Panc1 (cell line): Measurements from ENCODE around the gene CGNL1. TPM values are rescaled to one million over a fixed set of nuclear protein-coding genes. Genes with fewer than 3 reads are reported as not detected.

Experiments used
- ATAC-seq: fragments of 200-7000 bp; cut with Tn5 transposase; 2 replicates; pipeline ENCODE4 v1.9.1; 2020; ENCODE audit warnings: mild to moderate bottlenecking, moderate library complexity
- BruUV-seq: library from RNA; stranded (reverse); fragments of 400-500 nt; replicated peaks from 2 replicates; lab custom pipeline; 2021; lab: Mats Ljungman, UMichigan
- CTCF ChIA-PET: fragments of 300-600 bp; sonication (Branson Sonifier 250); formaldehyde crosslinking; loops from one replicate; lab custom pipeline; 2022; ENCODE audit warnings: antibody characterized with exemption; lab: Charles Lee
- POLR2A ChIA-PET: fragments of 300-600 bp; sonication (Branson Sonifier 250); formaldehyde crosslinking; loops from one replicate; lab custom pipeline; 2022; ENCODE audit warnings: antibody characterized with exemption; lab: Charles Lee
- DNase-seq: peaks from one replicate; pipeline ENCODE4 v3.0.0-alpha.2; 2010; ENCODE audit warnings: low read depth, low spot score
- H3K27ac ChIP-seq: 2 replicates; pipeline ENCODE4 v1.5.1; 2011; ENCODE audit warnings: mild to moderate bottlenecking, low read length, inconsistent platforms
- H3K27me3 ChIP-seq: fragments of 200-500 bp; sonication (Bioruptor generic); 2 replicates; pipeline ENCODE4 v1.6.0; 2014; ENCODE audit warnings: low read length, inconsistent platforms; ENCODE audit not compliant: control insufficient read depth, insufficient read depth
- H3K36me3 ChIP-seq: fragments of 200-500 bp; sonication (Bioruptor generic); 2 replicates; pipeline ENCODE4 v1.5.1; 2014; ENCODE audit warnings: inconsistent platforms, mild to moderate bottlenecking, low read length, moderate library complexity; ENCODE audit not compliant: control insufficient read depth, insufficient read depth
- H3K4me1 ChIP-seq: 2 replicates; pipeline ENCODE4 v1.5.1; 2011; ENCODE audit warnings: inconsistent platforms, mild to moderate bottlenecking, low read length, moderate library complexity; ENCODE audit not compliant: control insufficient read depth, insufficient read depth
- H3K4me3 ChIP-seq, 2 experiments: 2 replicates each; pipeline ENCODE4 v1.5.1; 2011 to 2012; ENCODE audit warnings: low read depth in 2 of 2, low read length in 2 of 2, mild to moderate bottlenecking in 2 of 2, inconsistent platforms in 1 of 2, moderate library complexity in 1 of 2
- H3K9me3 ChIP-seq: fragments of 200-500 bp; sonication (Bioruptor generic); 2 replicates; pipeline ENCODE4 v1.5.1; 2014; ENCODE audit warnings: low read depth, mild to moderate bottlenecking, inconsistent platforms, low read length, moderate library complexity; ENCODE audit not compliant: control insufficient read depth, insufficient read depth
- POLR2AphosphoS5 ChIP-seq: IDR thresholded peaks from 2 replicates; pipeline ENCODE4 v1.6.1; 2012; ENCODE audit warnings: mild to moderate bottlenecking, low read depth, low read length, moderate library complexity
- SIN3A ChIP-seq: IDR thresholded peaks from 2 replicates; pipeline ENCODE4 v1.6.1; 2012; ENCODE audit warnings: low read depth, mild to moderate bottlenecking, low read length, moderate library complexity, borderline replicate concordance; ENCODE audit not compliant: insufficient read depth
- TCF7L2 ChIP-seq: IDR thresholded peaks from 2 replicates; pipeline ENCODE4 v1.6.1; 2011; ENCODE audit warnings: mild to moderate bottlenecking, low read depth, low read length, inconsistent platforms
- in situ Hi-C: cut with HindIII; loops from 2 replicates; pipeline ENCODE4 v1.10.0; 2016; ENCODE audit warnings: low sequenced_read_pairs, low pct_unique_long_range_greater_than_20kb
- intact Hi-C: fragments of 100-400 bp; cut with micrococcal nuclease; formaldehyde crosslinking; loops from one replicate; pipeline ENCODE4 v1.10.0; 2022; ENCODE audit not compliant: unreplicated experiment
- total RNA-seq: library from RNA; stranded (reverse); gene quantifications from one replicate; pipeline ENCODE4 v1.2.1, GENCODE V29; 2021; ENCODE audit not compliant: unreplicated experiment
- TF ChIP-seq, protein P1 (sequence below): fragments of 450-650 bp; IDR thresholded peaks from 2 replicates; pipeline ENCODE4 v1.5.1; 2017; ENCODE audit warnings: mild to moderate bottlenecking
- TF ChIP-seq, protein P2 (sequence below), 2 experiments: IDR thresholded peaks; 2 replicates each; pipeline ENCODE4 v1.6.1; 2011 to 2012; ENCODE audit warnings: low read depth in 2 of 2, control low read depth in 1 of 2, low read length in 1 of 2, mild to moderate bottlenecking in 1 of 2, moderate library complexity in 1 of 2; ENCODE audit not compliant: insufficient read depth in 1 of 2

CGNL1 gene
- total RNA-seq, 1 experiment from 2014 or later = 3.5 TPM

DNA sequence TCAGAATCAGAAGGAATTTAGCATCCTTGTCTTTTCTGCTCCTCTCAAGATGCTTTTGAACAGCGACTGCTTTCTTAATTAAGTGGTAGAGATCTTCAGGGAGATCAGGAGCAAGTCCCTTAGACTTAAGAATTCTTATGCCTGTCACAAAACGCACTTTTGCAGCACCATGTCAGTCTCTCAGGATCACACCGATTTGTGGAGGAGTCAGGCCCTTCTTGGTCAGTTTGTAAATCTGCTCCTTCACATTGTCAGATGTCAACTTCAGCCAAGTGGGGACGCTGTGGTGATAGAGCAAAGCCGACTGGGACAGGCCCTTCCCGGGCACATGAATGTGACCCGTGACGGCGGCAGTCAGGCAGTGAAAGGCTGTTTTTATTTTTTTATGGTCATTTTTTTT is 179.7 kb downstream of the CGNL1 start:
- no peak for DNase-seq
- H3K27me3 ChIP-seq = no peaks in the 10 kb centered on the region
- in situ Hi-C loops = no loop called here
- peaks cover 12% of the 10 kb centered on the region for H3K4me1 ChIP-seq
- no peak overlapping the region for H3K4me3 ChIP-seq
- CTCF ChIA-PET = no interaction called here
- POLR2A ChIA-PET = no interaction called here
- no TSS peak for BruUV-seq
- ATAC-seq = no peak
- TF ChIP-seq, protein P1, sequence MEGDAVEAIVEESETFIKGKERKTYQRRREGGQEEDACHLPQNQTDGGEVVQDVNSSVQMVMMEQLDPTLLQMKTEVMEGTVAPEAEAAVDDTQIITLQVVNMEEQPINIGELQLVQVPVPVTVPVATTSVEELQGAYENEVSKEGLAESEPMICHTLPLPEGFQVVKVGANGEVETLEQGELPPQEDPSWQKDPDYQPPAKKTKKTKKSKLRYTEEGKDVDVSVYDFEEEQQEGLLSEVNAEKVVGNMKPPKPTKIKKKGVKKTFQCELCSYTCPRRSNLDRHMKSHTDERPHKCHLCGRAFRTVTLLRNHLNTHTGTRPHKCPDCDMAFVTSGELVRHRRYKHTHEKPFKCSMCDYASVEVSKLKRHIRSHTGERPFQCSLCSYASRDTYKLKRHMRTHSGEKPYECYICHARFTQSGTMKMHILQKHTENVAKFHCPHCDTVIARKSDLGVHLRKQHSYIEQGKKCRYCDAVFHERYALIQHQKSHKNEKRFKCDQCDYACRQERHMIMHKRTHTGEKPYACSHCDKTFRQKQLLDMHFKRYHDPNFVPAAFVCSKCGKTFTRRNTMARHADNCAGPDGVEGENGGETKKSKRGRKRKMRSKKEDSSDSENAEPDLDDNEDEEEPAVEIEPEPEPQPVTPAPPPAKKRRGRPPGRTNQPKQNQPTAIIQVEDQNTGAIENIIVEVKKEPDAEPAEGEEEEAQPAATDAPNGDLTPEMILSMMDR = no peak
- TF ChIP-seq POLR2AphosphoS5 = no peak
- TF ChIP-seq TCF7L2 = no peak
- TF ChIP-seq SIN3A = no peak
- TF ChIP-seq, protein P2, sequence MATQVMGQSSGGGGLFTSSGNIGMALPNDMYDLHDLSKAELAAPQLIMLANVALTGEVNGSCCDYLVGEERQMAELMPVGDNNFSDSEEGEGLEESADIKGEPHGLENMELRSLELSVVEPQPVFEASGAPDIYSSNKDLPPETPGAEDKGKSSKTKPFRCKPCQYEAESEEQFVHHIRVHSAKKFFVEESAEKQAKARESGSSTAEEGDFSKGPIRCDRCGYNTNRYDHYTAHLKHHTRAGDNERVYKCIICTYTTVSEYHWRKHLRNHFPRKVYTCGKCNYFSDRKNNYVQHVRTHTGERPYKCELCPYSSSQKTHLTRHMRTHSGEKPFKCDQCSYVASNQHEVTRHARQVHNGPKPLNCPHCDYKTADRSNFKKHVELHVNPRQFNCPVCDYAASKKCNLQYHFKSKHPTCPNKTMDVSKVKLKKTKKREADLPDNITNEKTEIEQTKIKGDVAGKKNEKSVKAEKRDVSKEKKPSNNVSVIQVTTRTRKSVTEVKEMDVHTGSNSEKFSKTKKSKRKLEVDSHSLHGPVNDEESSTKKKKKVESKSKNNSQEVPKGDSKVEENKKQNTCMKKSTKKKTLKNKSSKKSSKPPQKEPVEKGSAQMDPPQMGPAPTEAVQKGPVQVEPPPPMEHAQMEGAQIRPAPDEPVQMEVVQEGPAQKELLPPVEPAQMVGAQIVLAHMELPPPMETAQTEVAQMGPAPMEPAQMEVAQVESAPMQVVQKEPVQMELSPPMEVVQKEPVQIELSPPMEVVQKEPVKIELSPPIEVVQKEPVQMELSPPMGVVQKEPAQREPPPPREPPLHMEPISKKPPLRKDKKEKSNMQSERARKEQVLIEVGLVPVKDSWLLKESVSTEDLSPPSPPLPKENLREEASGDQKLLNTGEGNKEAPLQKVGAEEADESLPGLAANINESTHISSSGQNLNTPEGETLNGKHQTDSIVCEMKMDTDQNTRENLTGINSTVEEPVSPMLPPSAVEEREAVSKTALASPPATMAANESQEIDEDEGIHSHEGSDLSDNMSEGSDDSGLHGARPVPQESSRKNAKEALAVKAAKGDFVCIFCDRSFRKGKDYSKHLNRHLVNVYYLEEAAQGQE (IDR thresholded peaks at IDR 0.05; ENCODE audit: insufficient read depth in 1 of 2, low read depth in 2 of 2, low read length in 1 of 2) = no peak
- no peak overlapping the region for H3K27ac ChIP-seq
- intact Hi-C loops = no loop called here
- H3K36me3 ChIP-seq = no peaks in the 10 kb centered on the region
- no peaks in the 10 kb centered on the region for H3K9me3 ChIP-seq

DNA sequence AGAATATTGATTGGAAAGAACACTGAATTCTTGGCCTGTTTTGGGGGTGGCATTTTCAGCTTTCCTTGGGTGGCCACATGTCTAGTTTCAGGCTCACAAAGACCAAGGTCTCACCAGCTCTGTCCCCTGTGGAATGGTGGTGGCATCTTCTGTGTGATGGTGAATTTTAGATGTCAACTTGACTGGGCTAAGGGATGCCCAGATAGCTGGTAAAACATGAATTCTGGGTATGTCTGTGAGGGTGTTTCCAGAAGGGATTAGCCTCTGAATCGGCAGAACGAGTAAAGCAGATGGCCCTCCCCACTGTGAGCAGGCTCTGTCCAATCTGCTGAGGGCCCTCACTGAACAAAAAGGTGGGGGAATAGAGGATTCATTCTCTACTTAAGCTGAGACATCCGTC is 181.0 kb downstream of the CGNL1 start:
- CTCF ChIA-PET = no interaction called here
- H3K9me3 ChIP-seq = no peaks in the 10 kb centered on the region
- BruUV-seq = no TSS peak
- no peak for ATAC-seq
- H3K27me3 ChIP-seq = no peaks in the 10 kb centered on the region
- in situ Hi-C loops (no loop called here), intact Hi-C loops (no loop called here)
- POLR2A ChIA-PET = no interaction called here
- no peak overlapping the region for H3K4me3 ChIP-seq
- peaks cover under 1% of the 10 kb centered on the region for H3K4me1 ChIP-seq
- DNase-seq = no peak
- no peaks in the 10 kb centered on the region for H3K36me3 ChIP-seq
- TF ChIP-seq, protein P1 = no peak
- no peak for TF ChIP-seq POLR2AphosphoS5
- TF ChIP-seq, protein P2 (IDR thresholded peaks at IDR 0.05; ENCODE audit: insufficient read depth in 1 of 2, low read depth in 2 of 2, low read length in 1 of 2) = no peak
- no peak for TF ChIP-seq TCF7L2
- TF ChIP-seq SIN3A = no peak
- no peak overlapping the region for H3K27ac ChIP-seq
